Esophagus muscularis mucosa (tissue), 4 donors: ENCODE measurements around the gene NEK5. TPM values are rescaled to one million over a fixed set of nuclear protein-coding genes. Genes with fewer than 3 reads are reported as not detected.
"Not testable (repeated sequence)": the region's sequence is repeated elsewhere in the genome, so short reads cannot be mapped to it uniquely, and the experiment has no call there.

Experiments
- DNase-seq: peaks from one replicate; pipeline ENCODE4 v3.0.0-alpha.2; 2017; ENCODE audit errors: extremely low spot score
- H3K27ac ChIP-seq, 4 donors: fragments of 200-600 bp; sonication (generic); replicated peaks in 1 of 4; 1 replicate in 3 of 4; 2 replicates in 1 of 4; pipeline ENCODE4 v1.5.1; 2016 to 2019; ENCODE audit warnings: mild to moderate bottlenecking in 1 of 4
- H3K27me3 ChIP-seq, 4 donors: fragments of 200-600 bp; sonication (generic); one replicate each; pipeline versions ENCODE4 v1.5.1 to v1.6.0; 2016 to 2019
- H3K36me3 ChIP-seq, 4 donors: fragments of 200-600 bp; sonication (generic); one replicate each; pipeline ENCODE4 v1.5.1; 2016 to 2019
- H3K4me1 ChIP-seq, 4 donors: fragments of 200-600 bp; sonication (generic); one replicate each; pipeline ENCODE4 v1.5.1; 2016 to 2019
- H3K4me3 ChIP-seq, 4 donors: fragments of 200-600 bp; sonication (generic); 1 replicate in 2 of 4; 2 replicates in 2 of 4; pipeline ENCODE4 v1.5.1; 2016 to 2019; ENCODE audit warnings: mild to moderate bottlenecking in 4 of 4, moderate library complexity in 1 of 4
- H3K9me3 ChIP-seq, 4 donors: fragments of 200-600 bp; sonication (generic); 1 replicate in 3 of 4; 2 replicates in 1 of 4; pipeline ENCODE4 v1.5.1; 2016 to 2019
- EP300 ChIP-seq: sonication (generic); formaldehyde crosslinking; IDR thresholded peaks from one replicate; pipeline ENCODE4 v1.6.1; 2017; ENCODE audit warnings: antibody characterized with exemption
- POLR2A ChIP-seq: fragments of 450-650 bp; IDR thresholded peaks from one replicate; pipeline ENCODE4 v1.6.1; 2017; ENCODE audit warnings: antibody characterized with exemption, moderate library complexity, mild to moderate bottlenecking, low read depth
- POLR2AphosphoS5 ChIP-seq, 2 donors: sonication (generic); formaldehyde crosslinking; IDR thresholded peaks; one replicate each; pipeline ENCODE4 v1.6.1; 2017; ENCODE audit warnings: antibody characterized with exemption in 2 of 2
- WGBS: methylation state at CpG from one replicate; pipeline ENCODE4 v1.1.5; 2018; 5-methylcytosine and 5-hydroxymethylcytosine counted together
- intact Hi-C: fragments of 100-400 bp; cut with DNase I; formaldehyde crosslinking; loops from one replicate; pipeline ENCODE4 v1.15.1; 2023
- total RNA-seq, 4 donors: library from RNA; depleted of rRNA; stranded (reverse); fragments of >200 nt; gene quantifications; one replicate each; pipeline versions ENCODE4 v1.1.0 to v1.2.1, GENCODE V29; 2016
- TF ChIP-seq, protein P1 (sequence below), 3 experiments: fragments of 200-600 bp in 2 of 3; fragments of 450-650 bp in 1 of 3; sonication (generic) in 2 of 3; IDR thresholded peaks; one replicate each; pipeline ENCODE4 v1.5.1; 2017 to 2019; ENCODE audit warnings: antibody characterized with exemption in 3 of 3, mild to moderate bottlenecking in 2 of 3, moderate library complexity in 1 of 3

NEK5 gene
- total RNA-seq, 4 donors from 2014 or later: 0.17 to 0.34 (median 0.26) TPM; not detected in 1

DNA sequence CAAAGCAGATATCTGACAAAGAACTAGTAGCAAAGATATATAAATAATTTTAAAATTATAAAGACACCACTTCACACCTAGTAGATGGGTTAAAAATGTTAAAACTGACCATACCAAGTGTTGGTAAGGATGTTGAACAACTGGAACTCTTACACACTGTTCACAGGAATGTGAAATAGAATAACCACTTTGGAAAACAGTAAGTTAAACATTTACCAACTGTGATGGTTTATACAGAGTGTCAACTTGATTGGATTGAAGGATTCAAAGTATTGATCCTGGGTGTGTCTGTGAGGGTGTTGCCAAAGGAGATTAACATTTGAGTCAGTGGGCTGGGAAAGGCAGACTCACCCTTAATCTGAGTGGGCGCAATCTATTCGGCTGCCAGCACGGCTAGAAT is 85.2 kb downstream of the NEK5 start:
- TF ChIP-seq EP300 (no peak), POLR2A (no peak), POLR2AphosphoS5 (IDR thresholded peaks at IDR 0.05) (no peak)
- TF ChIP-seq, protein P1, sequence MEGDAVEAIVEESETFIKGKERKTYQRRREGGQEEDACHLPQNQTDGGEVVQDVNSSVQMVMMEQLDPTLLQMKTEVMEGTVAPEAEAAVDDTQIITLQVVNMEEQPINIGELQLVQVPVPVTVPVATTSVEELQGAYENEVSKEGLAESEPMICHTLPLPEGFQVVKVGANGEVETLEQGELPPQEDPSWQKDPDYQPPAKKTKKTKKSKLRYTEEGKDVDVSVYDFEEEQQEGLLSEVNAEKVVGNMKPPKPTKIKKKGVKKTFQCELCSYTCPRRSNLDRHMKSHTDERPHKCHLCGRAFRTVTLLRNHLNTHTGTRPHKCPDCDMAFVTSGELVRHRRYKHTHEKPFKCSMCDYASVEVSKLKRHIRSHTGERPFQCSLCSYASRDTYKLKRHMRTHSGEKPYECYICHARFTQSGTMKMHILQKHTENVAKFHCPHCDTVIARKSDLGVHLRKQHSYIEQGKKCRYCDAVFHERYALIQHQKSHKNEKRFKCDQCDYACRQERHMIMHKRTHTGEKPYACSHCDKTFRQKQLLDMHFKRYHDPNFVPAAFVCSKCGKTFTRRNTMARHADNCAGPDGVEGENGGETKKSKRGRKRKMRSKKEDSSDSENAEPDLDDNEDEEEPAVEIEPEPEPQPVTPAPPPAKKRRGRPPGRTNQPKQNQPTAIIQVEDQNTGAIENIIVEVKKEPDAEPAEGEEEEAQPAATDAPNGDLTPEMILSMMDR (IDR thresholded peaks at IDR 0.05): no peak
- no peak overlapping the region for H3K27ac ChIP-seq
- H3K9me3 ChIP-seq: no peaks in the 10 kb centered on the region
- intact Hi-C loops: no loop called here
- WGBS: 81% methylated on average over 3 of the region's 3 CpGs
- H3K4me3 ChIP-seq: no peak overlapping the region
- H3K36me3 ChIP-seq: no peaks in the 10 kb centered on the region
- no peaks in the 10 kb centered on the region for H3K27me3 ChIP-seq
- DNase-seq: no peak
- no peaks in the 10 kb centered on the region for H3K4me1 ChIP-seq

DNA sequence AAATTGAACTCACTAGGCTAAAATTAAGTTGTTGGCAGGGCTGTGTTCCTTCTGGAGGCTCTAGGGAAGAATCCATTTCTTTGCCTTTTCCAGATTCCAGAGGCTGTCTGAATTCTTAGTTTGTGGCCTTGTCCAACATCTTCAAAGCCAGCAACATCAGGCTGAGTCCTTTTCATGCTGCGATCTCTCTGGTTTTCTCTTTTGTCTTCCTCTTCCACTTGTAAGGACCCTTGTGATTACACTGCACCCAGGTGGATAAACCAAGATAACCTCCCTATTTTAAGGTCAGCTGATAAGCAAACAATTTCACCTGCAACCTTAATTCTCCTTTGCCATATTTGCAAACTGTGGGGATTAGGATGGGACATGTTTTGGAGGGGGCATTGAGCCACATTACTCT is 92.8 kb downstream of the NEK5 start:
- Histone ChIP-seq H3K27me3 (no peaks in the 10 kb centered on the region), H3K9me3 (no peaks in the 10 kb centered on the region), H3K4me3 (no peak overlapping the region), H3K27ac (no peak overlapping the region), H3K4me1 (no peaks in the 10 kb centered on the region), H3K36me3 (no peaks in the 10 kb centered on the region)
- TF ChIP-seq, protein P1 (IDR thresholded peaks at IDR 0.05): no peak
- no peak for TF ChIP-seq EP300
- TF ChIP-seq POLR2AphosphoS5 (IDR thresholded peaks at IDR 0.05): no peak
- TF ChIP-seq POLR2A: no peak
- 91% methylated on average over 1 of the region's 1 CpG for WGBS
- no peak for DNase-seq
- intact Hi-C loops: no loop called here

DNA sequence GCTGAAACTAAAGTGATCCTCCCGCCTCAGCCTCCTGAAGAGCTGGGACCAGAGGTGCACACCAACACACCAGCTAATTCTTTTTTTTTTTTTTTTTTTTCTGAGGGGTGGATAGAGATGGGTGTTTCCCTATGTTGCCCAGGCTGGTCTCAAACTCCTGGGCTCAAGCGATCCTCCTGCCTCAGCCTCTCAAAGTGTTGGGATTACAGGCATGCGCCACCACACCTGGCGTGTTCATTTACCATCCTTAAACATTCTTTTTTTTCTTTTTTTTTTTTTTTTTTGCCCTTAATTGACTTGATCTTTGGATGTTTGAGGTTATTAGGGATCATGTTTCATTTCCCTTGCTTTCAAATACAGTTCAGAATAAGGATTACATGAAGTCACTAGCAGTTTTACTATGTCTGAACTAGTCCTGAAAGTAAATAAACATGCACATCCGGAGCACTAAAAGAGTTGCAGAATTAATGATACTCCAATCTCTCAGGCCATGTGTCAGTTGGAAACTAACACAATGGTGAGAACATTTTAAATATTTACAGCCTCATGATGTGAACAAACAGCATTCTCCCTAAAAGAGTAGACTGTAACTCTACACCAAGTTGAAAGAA is 94.2 kb downstream of the NEK5 start:
- no peak for DNase-seq
- Histone ChIP-seq H3K27me3 (no peaks in the 10 kb centered on the region), H3K27ac (no peak overlapping the region), H3K4me1 (peaks cover 0 to 1% (median 0%) of the 10 kb centered on the region in 4 donors), H3K4me3 (no peak overlapping the region), H3K36me3 (no peaks in the 10 kb centered on the region), H3K9me3 (no peaks in the 10 kb centered on the region)
- intact Hi-C loops: no loop called here
- WGBS: 75% methylated on average over 5 of the region's 5 CpGs
- TF ChIP-seq, protein P1 (IDR thresholded peaks at IDR 0.05): no peak
- no peak for TF ChIP-seq POLR2A
- TF ChIP-seq POLR2AphosphoS5 (IDR thresholded peaks at IDR 0.05): no peak
- no peak for TF ChIP-seq EP300

DNA sequence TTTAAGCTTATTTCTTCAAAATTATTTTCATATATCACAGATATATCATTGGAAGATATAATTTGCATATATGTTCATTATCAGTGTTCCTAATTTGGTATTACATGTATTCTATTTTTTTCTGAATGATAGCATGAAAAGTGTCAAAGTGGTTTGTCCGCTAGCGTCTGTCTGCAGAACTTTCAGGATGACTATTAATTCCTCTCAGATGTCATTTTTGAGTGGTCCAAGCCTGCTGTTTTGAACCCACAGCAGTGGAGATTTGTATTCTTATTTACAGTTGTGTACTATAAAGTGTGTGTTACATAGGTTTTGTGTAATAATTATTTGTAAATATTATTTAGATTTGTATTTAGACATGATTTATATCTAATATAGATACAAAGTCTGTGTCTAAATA is 95.8 kb downstream of the NEK5 start:
- Histone ChIP-seq H3K4me1 (peaks cover 0 to 7% (median 0%) of the 10 kb centered on the region in 4 donors), H3K36me3 (peaks cover 0 to 13% (median 10%) of the 10 kb centered on the region in 4 donors), H3K4me3 (no peak overlapping the region), H3K27ac (no peak overlapping the region), H3K9me3 (no peaks in the 10 kb centered on the region), H3K27me3 (no peaks in the 10 kb centered on the region)
- intact Hi-C loops: no loop called here
- no peak for DNase-seq
- TF ChIP-seq, protein P1 (IDR thresholded peaks at IDR 0.05): no peak
- TF ChIP-seq POLR2AphosphoS5 (IDR thresholded peaks at IDR 0.05) (no peak), POLR2A (no peak), EP300 (no peak)
- WGBS: 83% methylated on average over 2 of the region's 2 CpGs

DNA sequence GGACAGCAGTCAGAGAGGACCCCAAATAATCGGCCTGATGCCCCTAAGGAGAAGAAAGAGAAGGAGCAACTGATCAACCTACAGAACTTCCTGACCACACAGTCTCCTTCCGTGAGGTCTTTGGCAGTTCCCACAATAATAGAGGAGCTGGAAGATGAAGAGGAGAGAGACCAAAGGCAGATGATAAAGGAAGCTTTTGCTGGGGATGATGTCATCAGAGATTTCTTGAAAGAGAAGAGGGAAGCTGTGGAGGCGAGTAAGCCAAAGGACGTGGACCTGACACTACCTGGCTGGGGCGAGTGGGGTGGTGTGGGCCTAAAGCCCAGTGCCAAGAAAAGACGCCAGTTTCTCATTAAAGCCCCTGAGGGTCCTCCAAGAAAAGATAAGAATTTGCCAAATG is 98.5 kb downstream of the NEK5 start:
- peaks cover 0 to 18% (median 0%) of the 10 kb centered on the region in 4 donors for H3K4me1 ChIP-seq
- 99% methylated on average over 6 of the region's 6 CpGs for WGBS
- DNase-seq, H3K27me3 ChIP-seq, H3K4me3 ChIP-seq, H3K9me3 ChIP-seq, intact Hi-C loops, H3K27ac ChIP-seq: not testable (repeated sequence)
- peaks cover 0 to 20% (median 14%) of the 10 kb centered on the region in 4 donors for H3K36me3 ChIP-seq
